OCI-LY7 (cell line): ENCODE measurements around the gene DHRS7C.

Source experiments
- CTCF ChIP-seq: fragments of 200-600 bp; sonication (generic); conservative IDR thresholded peaks from 2 replicates; pipeline ENCODE4 v1.5.1; 2014; ENCODE audit warnings: mild to moderate bottlenecking, antibody characterized with exemption, low read length, moderate library complexity, mixed read lengths
- EZH2phosphoT487 ChIP-seq: fragments of 200-600 bp; sonication (generic); IDR thresholded peaks from 2 replicates; pipeline ENCODE4 v1.6.1; 2018; ENCODE audit warnings: low read depth, borderline replicate concordance, mild to moderate bottlenecking, mixed run types, antibody characterized with exemption, low read length, moderate library complexity, mixed read lengths

- no peak for TF ChIP-seq CTCF
- no peak for TF ChIP-seq EZH2phosphoT487
These were observed 21.8 kb upstream of the DHRS7C start for GRCh38 chr17:9813166-9813565.
